Measurements from ENCODE around the gene RAPGEF4.
"Not testable (repeated sequence)": the region's sequence is repeated elsewhere in the genome, so short reads cannot be mapped to it uniquely, and the experiment has no call there.

RAPGEF4 gene

GRCh38 chr2:172790404-172790803 lies 54.8 kb downstream of the RAPGEF4 start:
- DNase-seq (ENCODE audit: extremely low read depth, low read depth): no peak
- no peak for TF ChIP-seq CTCF (IDR thresholded peaks at IDR 0.05; ENCODE audit: low read depth, low read length)

- TF ChIP-seq CTCF (IDR thresholded peaks at IDR 0.05; ENCODE audit: low read depth, low read length): no peak
- DNase-seq (ENCODE audit: extremely low read depth, low read depth): no peak
These were observed 56.3 kb downstream of the RAPGEF4 start for GRCh38 chr2:172791953-172792352.

- DNase-seq (ENCODE audit: extremely low read depth, low read depth): no peak
- TF ChIP-seq CTCF (IDR thresholded peaks at IDR 0.05; ENCODE audit: low read depth, low read length): no peak; the same call in 1 of the 2 replicates
These were observed 57.1 kb downstream of the RAPGEF4 start for GRCh38 chr2:172792711-172793110.

- DNase-seq (ENCODE audit: extremely low read depth, low read depth): not testable (repeated sequence)
These were observed 67.7 kb downstream of the RAPGEF4 start for GRCh38 chr2:172803308-172803707.

GRCh38 chr2:172804423-172804822 lies 68.8 kb downstream of the RAPGEF4 start:
- DNase-seq (ENCODE audit: extremely low read depth, low read depth): no peak
- no peak for TF ChIP-seq CTCF (IDR thresholded peaks at IDR 0.05; ENCODE audit: low read depth, low read length)

- peak; percentile 89 for TF ChIP-seq CTCF (IDR thresholded peaks at IDR 0.05; ENCODE audit: low read depth, low read length)
- peak; percentile 22 for DNase-seq (ENCODE audit: extremely low read depth, low read depth)
These were observed 70.8 kb downstream of the RAPGEF4 start for GRCh38 chr2:172806493-172806892.

- no peak for DNase-seq (ENCODE audit: extremely low read depth, low read depth)
- TF ChIP-seq CTCF (IDR thresholded peaks at IDR 0.05; ENCODE audit: low read depth, low read length): no peak
These were observed 71.4 kb downstream of the RAPGEF4 start for GRCh38 chr2:172806996-172807395.

- TF ChIP-seq CTCF (IDR thresholded peaks at IDR 0.05; ENCODE audit: low read depth, low read length): no peak
- no peak for DNase-seq (ENCODE audit: extremely low read depth, low read depth)
These were observed 72.5 kb downstream of the RAPGEF4 start for GRCh38 chr2:172808156-172808555.

Measured in AG09319 (cell line).